ENCODE measurements around the gene LGALS1. TPM values are rescaled to one million over a fixed set of nuclear protein-coding genes. Genes with fewer than 3 reads are reported as not detected.
"Not testable (repeated sequence)": the region's sequence is repeated elsewhere in the genome, so short reads cannot be mapped to it uniquely, and the experiment has no call there.

Gene LGALS1
- total RNA-seq, 3 donors from 2014 or later, result 23.5 to 39.5 (median 24.9) TPM

DNA sequence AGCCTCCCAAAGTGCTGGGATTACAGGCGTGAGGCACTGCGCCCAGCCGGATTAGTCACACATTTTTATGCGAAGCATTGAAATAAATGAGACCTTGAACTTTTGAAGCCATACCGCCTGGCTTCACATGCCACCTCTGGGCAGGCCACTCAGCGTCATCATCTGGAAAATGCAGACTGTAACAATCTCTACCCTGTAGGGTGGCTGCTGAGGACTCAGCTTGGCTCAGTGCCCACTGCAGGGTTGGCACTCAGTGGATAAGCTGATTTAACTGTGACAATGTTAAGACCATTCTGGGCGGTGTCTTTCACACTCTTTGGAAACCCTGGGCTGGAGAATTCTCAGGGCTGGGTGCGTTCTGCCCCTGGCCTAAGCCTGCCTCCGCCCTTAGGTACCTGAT lies 27.5 kb upstream of the LGALS1 start:
- Mint-ChIP-seq H3K36me3 (ENCODE audit: insufficient read depth) (peaks cover 23% of the 10 kb centered on the region), H3K9me3 (no peaks in the 10 kb centered on the region)

DNA sequence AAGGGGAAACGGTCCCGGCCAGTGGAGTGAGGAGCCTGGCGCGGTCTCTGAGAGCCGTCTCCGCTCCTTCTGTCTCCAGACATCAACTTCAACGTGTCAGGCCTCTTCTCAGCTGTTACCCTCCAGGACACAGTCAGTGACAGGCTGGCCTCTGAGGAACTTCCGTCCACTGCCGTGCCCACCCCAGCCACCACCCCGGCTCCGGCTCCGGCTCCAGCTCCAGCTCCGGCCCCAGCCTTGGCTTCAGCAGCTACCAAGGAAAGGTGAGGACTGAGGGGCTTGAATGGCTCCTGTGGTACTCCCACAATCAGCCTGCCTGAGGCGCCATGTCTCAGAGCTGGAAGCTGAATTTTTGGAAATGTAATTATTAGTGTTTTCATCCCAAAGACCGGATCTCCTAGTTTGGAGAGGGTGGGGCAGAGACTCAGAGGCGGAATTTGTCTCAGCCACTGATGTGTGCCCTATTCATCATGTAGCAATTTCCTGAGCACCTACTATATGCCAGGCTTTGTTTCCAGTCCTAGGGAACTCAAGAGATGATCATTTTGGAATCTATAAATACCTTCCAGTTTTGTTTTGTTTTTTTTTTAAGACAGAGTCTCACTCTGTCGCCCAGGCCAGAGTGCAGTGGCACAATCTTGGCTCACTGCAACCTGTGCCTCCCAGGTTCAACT lies 24.8 kb upstream of the LGALS1 start:
- H3K4me3 Mint-ChIP-seq, result no peak overlapping the region
- H3K27me3 Mint-ChIP-seq (ENCODE audit: low read depth), result no peaks in the 10 kb centered on the region
- H3K9me3 Mint-ChIP-seq, result no peaks in the 10 kb centered on the region
- ATAC-seq (no peak), DNase-seq (no peak)
- peaks cover 15% of the 10 kb centered on the region for H3K36me3 Mint-ChIP-seq (ENCODE audit: insufficient read depth)
- H3K4me1 Mint-ChIP-seq (ENCODE audit: low read depth), result peaks cover 1% of the 10 kb centered on the region

More for the DNA sequence above, 27.5 kb upstream of the LGALS1 start:
- Mint-ChIP-seq H3K27me3 (ENCODE audit: low read depth) (no peaks in the 10 kb centered on the region), H3K4me1 (ENCODE audit: low read depth) (peaks cover 12% of the 10 kb centered on the region), H3K4me3 (no peak overlapping the region)
- ATAC-seq (no peak), DNase-seq (no peak)

DNA sequence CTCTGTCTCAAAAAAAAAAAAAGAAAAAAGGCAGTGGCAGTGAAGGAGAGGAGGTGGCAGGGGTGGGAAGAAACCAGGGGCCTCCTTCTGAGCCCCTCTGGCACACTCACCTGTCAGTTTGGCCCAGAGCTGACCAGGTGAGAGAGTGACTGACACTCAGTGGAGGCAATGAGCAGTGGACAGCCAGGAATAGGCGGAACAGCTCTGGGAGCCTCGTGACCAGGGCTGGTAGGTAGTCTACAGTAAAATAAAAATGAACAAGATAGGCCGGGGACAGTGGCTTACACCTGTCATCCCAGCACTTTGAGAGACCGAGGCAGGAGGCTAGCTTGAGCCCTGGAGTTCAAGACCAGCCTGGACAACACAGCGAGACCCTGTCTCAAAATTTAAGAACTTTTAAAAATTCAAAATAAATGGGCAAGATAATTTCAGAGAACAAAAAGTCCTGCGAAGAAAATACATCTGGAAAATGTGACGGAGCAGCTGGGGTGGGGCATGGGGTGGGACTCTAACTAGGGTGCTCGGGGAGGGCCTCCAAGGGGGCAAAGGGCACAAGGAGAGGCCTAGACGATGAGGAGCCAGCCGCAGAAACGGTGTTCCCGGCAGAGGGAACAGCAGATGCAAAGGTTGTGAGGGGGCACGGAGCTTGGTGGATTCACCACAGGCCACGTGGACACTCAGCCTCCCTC lies 20.7 kb upstream of the LGALS1 start:
- Mint-ChIP-seq H3K36me3 (ENCODE audit: insufficient read depth) (peaks cover 5% of the 10 kb centered on the region), H3K4me1 (ENCODE audit: low read depth) (peaks cover 14% of the 10 kb centered on the region), H3K9me3 (no peaks in the 10 kb centered on the region), H3K27me3 (ENCODE audit: low read depth) (no peaks in the 10 kb centered on the region), H3K4me3 (no peak overlapping the region)
- no peak for DNase-seq
- ATAC-seq, result no peak

DNA sequence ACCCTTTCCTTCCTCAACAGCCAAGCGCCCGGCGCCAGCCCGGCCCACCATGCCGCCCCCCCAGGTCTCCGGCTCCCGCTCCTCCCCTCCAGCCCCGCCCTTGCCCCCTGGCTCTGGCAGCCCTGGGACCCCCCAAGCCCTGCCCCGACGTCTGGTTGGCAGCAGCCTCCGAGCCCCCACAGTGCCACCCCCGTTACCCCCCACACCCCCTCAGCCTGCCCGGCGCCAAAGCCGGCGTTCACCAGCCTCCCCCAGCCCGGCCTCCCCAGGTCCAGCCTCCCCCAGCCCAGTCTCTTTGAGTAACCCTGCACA lies 20.2 kb upstream of the LGALS1 start:
- Mint-ChIP-seq H3K9me3 (no peaks in the 10 kb centered on the region), H3K4me3 (no peak overlapping the region), H3K4me1 (ENCODE audit: low read depth) (peaks cover 19% of the 10 kb centered on the region), H3K36me3 (ENCODE audit: insufficient read depth) (peaks cover 4% of the 10 kb centered on the region), H3K27me3 (ENCODE audit: low read depth) (no peaks in the 10 kb centered on the region)
- no peak for ATAC-seq
- DNase-seq, result no peak

DNA sequence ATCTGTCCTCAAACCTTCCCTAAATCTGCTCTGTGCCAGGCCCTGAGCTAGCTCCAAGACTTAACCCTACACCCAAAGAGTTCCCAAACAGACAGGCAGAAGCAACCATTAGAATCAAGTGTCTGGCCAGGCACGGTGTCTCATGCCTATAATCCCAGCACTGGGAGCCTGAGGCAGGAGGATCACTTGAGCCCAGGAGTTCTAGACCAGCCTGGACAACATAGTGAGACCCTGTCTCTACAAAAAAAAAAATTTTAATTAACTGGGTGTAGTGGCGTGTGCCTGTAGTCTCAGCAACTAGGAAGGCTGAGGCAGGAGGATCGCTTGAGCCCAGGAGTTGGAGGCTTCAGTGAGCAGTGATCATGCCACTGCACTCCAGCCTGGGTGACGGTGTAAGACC lies 18.9 kb upstream of the LGALS1 start:
- H3K4me1 Mint-ChIP-seq (ENCODE audit: low read depth), result peaks cover 29% of the 10 kb centered on the region
- not testable (repeated sequence) for H3K9me3 Mint-ChIP-seq; H3K36me3 Mint-ChIP-seq (ENCODE audit: insufficient read depth); ATAC-seq; H3K4me3 Mint-ChIP-seq; DNase-seq; H3K27me3 Mint-ChIP-seq (ENCODE audit: low read depth)

DNA sequence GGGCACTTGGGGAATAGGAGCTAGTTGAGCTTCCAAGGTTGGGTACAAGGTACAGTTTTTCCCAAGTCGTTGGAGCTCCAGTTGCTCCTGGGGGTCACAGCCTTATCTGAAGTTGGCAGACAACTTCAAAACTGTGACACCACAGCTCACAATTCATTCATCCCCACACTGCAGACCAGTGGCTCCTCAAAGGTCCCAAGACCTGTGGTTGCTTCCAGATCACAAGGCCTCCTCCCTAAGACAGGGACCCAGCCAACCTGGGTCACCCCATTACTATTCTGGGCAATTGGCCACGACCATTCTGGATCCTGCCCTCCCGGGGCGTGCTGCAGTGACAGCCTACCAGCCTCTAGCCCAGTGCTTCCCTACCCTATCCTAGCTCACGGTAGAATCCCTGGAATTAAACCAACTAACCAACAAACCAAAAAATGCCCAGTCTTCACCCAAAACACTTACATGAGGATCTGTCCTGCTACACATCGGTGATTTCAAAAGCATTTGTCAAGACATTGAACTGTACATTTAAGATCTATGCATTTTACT lies 17.8 kb upstream of the LGALS1 start:
- no peaks in the 10 kb centered on the region for H3K36me3 Mint-ChIP-seq (ENCODE audit: insufficient read depth)
- ATAC-seq (no peak), DNase-seq (no peak)
- no peaks in the 10 kb centered on the region for H3K9me3 Mint-ChIP-seq
- H3K4me3 Mint-ChIP-seq, result peak overlapping the region; percentile 87
- no peaks in the 10 kb centered on the region for H3K27me3 Mint-ChIP-seq (ENCODE audit: low read depth)
- peaks cover 34% of the 10 kb centered on the region for H3K4me1 Mint-ChIP-seq (ENCODE audit: low read depth)

DNA sequence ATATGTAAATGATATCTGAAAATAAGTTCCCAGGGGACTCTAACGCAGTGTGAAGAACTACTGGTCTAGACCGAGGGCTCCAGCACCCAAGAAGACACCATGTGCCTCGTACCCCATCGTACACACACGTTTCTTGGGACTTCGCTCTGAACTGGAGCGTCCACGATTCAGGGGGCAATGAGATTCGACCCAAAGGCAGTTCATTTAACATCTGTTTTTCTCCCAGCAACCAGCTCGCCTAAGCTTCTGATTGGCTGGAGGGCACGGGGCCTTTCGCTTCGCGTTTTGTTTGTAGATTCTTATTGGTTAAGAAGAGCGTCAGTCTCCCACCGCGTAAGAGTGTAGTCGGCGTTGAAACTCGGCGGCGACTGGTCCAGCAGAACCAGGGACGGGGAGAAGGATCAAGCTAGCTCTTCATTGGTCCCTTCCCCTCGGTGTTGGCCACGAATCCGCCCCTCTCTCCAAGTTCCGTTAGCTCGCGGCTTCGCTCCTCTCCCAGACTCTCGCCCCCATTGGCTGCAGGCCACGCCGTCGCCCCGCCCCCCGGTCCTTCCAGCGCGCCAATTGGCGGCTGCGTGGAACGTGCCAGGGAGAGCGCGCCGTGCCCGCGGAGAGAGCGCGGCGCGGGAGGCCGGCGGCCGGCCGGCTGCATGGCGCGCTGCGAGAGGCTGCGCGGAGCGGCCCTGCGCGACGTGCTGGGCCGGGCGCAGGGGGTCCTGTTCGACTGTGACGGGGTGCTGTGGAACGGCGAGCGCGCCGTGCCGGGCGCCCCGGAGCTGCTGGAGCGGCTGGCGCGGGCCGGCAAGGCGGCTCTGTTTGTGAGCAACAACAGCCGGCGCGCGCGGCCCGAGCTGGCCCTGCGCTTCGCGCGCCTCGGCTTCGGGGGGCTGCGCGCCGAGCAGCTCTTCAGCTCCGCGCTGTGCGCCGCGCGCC lies 17.0 kb upstream of the LGALS1 start, which contains the start of gene PDXP:
TSS of gene PDXP (plus strand) at position 591 of the 933 bp plus-strand sequence. CDS start at position 651, 60 bp downstream.
- Mint-ChIP-seq H3K4me3 (peak within 1 kb of the TSS; percentile 87), H3K27me3 (ENCODE audit: low read depth) (no peaks in the 10 kb centered on the region), H3K4me1 (ENCODE audit: low read depth) (peaks cover 34% of the 10 kb centered on the region), H3K36me3 (ENCODE audit: insufficient read depth) (no peaks in the 10 kb centered on the region), H3K9me3 (no peaks in the 10 kb centered on the region)
- peak; percentile 96 to 97 for ATAC-seq
- DNase-seq, result peak; percentile 98

DNA sequence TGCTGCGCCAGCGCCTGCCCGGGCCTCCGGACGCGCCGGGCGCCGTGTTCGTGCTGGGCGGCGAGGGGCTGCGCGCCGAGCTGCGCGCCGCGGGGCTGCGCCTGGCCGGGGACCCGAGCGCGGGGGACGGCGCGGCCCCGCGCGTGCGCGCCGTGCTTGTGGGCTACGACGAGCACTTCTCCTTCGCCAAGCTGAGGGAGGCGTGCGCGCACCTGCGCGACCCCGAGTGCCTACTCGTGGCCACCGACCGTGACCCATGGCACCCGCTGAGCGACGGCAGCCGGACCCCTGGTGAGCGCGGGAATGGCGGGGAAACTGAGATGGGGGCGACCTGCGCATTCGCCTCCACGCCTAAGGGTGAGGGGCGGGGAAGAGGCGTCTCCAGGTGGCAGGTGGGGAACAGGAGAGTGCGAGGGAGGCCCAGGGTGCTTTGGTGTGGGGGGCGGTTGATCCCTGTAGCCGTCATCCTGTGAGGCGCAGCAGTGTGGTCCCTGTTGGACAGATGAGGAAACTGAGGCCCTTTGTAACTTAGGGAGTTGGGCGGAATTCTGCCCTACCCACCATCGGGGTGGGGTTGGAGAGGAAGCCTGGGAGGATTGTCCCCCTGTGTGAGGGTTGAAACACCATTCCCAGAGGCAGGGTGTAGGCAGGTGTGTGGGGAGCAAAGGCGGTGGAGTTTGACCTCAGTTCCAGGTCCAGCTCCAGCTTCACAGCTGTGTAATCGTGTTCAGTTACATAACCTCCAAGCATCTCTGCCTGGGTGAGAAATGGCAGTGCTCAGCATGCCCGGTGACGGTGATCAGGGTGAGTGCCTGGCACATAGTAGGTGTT lies 16.2 kb upstream of the LGALS1 start:
- Mint-ChIP-seq H3K4me1 (ENCODE audit: low read depth) (peaks cover 34% of the 10 kb centered on the region), H3K9me3 (no peaks in the 10 kb centered on the region), H3K4me3 (peak overlapping the region; percentile 84), H3K36me3 (ENCODE audit: insufficient read depth) (no peaks in the 10 kb centered on the region), H3K27me3 (ENCODE audit: low read depth) (no peaks in the 10 kb centered on the region)
- DNase-seq (no peak), ATAC-seq (peak; percentile 16 to 19)

DNA sequence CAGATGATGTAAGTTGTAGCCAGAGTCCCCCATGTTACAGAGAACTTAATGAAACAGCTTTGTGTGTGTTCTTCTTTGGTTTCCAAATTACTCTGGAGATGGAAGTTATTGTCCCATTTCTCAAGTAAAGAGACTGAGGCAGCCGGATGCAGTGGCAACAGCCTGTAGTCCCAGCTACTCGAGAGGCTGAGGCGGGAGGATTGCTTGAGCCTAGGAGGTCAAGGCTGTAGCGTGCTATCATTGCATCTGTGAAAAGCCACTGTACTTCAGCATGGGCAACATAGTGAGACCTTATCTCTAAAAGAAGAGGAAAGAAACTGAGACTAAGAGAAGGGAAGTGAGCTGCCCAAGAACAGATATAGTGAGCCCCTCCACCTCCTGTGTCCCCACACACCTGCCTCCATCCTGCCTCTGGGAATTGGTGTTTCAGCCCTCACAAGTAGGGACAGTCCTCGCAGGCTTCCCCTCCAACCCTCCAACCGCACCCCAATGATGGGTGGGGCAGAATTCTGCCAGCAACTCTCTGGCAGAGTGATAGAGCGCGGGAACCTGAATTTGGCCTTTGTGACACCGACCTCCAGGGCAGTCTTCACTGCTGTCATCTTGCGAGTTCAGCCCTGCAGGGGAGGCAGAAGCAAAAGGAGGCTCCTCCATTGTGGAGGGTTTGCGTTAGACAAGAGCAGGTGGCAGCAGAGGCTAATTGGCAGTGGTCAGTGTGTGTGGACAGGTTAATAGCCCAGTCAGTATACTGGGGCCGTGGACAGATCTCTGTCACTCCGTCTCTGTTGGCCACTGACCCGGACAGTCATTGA lies 15.3 kb upstream of the LGALS1 start:
- H3K4me1 Mint-ChIP-seq (ENCODE audit: low read depth), result peaks cover 34% of the 10 kb centered on the region
- DNase-seq, result no peak
- peak overlapping the region; percentile 84 for H3K4me3 Mint-ChIP-seq
- H3K9me3 Mint-ChIP-seq, result no peaks in the 10 kb centered on the region
- no peak for ATAC-seq
- no peaks in the 10 kb centered on the region for H3K36me3 Mint-ChIP-seq (ENCODE audit: insufficient read depth)
- H3K27me3 Mint-ChIP-seq (ENCODE audit: low read depth), result no peaks in the 10 kb centered on the region

DNA sequence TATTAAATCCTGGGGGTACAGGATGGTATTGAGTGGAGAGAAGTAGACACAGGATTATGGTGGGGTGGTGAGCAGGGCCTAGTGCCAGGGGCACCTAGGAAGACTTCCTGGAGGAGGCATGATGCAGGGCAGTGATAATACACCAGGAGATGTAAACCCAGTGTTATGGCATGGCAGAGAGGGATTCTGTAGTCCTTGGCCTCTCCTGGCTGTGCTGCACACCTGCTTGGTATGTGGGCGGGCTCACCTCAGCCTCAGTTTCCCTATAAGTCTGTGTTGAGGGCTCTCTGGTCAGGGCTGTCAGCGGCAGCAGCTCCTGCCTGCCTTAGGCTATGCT lies 14.8 kb upstream of the LGALS1 start:
- DNase-seq, result no peak
- H3K4me1 Mint-ChIP-seq (ENCODE audit: low read depth), result peaks cover 34% of the 10 kb centered on the region
- no peaks in the 10 kb centered on the region for H3K36me3 Mint-ChIP-seq (ENCODE audit: insufficient read depth)
- no peaks in the 10 kb centered on the region for H3K9me3 Mint-ChIP-seq
- H3K4me3 Mint-ChIP-seq, result peak overlapping the region; percentile 84
- ATAC-seq, result no peak
- no peaks in the 10 kb centered on the region for H3K27me3 Mint-ChIP-seq (ENCODE audit: low read depth)

DNA sequence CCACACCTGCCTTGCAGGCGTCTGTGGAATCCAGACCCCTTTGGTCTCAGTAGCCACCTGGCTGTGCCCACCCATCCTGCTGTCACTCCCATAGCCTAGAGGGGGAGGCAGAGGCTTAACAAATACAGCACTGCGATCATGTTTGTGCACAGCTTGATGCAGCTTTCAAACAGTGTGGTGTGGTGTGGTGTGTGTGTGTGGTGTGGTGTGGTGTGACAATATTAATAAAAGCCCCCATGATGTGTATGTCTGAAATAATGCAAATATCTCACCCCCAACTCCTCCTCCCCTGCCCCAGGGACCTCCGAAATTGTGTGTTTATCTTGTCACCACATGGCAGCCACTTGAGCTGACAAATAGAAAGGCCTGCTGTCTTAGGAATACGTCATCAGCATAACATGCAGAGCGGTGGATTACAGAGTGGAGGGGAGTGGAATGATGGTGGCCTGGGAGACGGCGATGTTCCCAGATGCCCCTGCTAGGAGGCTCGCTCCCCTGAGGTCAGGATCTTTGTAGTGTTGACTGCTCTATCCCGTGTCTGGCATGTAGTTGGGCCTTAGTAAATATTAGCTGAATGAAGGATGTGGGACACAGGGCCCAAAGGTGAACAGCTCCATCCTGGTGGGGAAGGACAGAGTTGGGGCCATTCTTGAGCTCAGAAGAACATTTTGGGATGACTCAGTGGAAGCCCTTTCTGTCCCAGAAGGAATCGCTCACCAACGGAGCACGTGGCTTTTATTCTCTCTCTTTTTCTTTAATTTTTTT lies 14.1 kb upstream of the LGALS1 start:
- no peaks in the 10 kb centered on the region for H3K27me3 Mint-ChIP-seq (ENCODE audit: low read depth)
- ATAC-seq (no peak), DNase-seq (no peak)
- no peaks in the 10 kb centered on the region for H3K9me3 Mint-ChIP-seq
- H3K36me3 Mint-ChIP-seq (ENCODE audit: insufficient read depth), result no peaks in the 10 kb centered on the region
- H3K4me1 Mint-ChIP-seq (ENCODE audit: low read depth), result peaks cover 34% of the 10 kb centered on the region
- H3K4me3 Mint-ChIP-seq, result peak overlapping the region; percentile 84

DNA sequence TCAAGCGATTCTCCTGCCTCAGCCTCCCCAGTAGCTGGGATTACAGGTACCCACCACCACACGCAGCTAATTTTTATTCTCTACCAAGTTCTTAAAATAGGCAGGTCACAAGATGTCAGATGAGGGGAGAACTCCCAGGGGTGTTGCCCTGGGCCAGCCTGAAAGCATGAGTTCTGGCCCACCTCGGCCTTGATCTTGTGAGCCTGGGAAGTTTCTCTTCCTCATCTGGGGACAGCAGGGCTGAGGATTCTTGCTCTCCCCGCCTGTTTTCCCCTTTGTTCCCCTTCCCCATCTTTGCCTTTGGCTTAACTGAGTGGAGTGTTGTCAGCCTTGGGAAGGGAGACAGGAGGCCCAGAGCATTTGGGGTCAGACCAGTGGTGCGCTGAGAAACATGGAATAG lies 13.4 kb upstream of the LGALS1 start:
- H3K36me3 Mint-ChIP-seq (ENCODE audit: insufficient read depth), result peaks cover 4% of the 10 kb centered on the region
- H3K9me3 Mint-ChIP-seq, result no peaks in the 10 kb centered on the region
- peaks cover 34% of the 10 kb centered on the region for H3K4me1 Mint-ChIP-seq (ENCODE audit: low read depth)
- no peaks in the 10 kb centered on the region for H3K27me3 Mint-ChIP-seq (ENCODE audit: low read depth)
- H3K4me3 Mint-ChIP-seq, result no peak overlapping the region
- ATAC-seq (no peak), DNase-seq (no peak)

All from activated T-cell treated with anti-CD3 and anti-CD28 coated beads, Interleukin-2, amount 50 U/mL, for 4 hours (primary cell).